Smooth muscle cell (in vitro differentiated cells): Measurements from ENCODE around the gene ZNF521. TPM values are rescaled to one million over a fixed set of nuclear protein-coding genes. Genes with fewer than 3 reads are reported as not detected.
A peak's percentile ranks its signal among the peaks of the same experiment; 100 is the strongest.

Experiments used
- DNase-seq: peaks from one replicate; lab custom pipeline; 2025; ENCODE audit not compliant: unreplicated experiment; lab: John Stamatoyannopoulos, UW
- H2AFZ ChIP-seq: fragments of 200-600 bp; sonication (generic); 2 replicates; pipeline ENCODE4 v1.6.0; 2016; ENCODE audit warnings: antibody characterized with exemption, low read depth, mild to moderate bottlenecking
- H3F3A ChIP-seq: fragments of 200-600 bp; sonication (generic); 2 replicates; pipeline ENCODE4 v1.6.0; 2017; ENCODE audit warnings: antibody characterized with exemption, low read depth
- H3K27ac ChIP-seq: fragments of 200-600 bp; sonication (generic); 2 replicates; pipeline ENCODE4 v1.5.1; 2016; ENCODE audit warnings: low read depth, mild to moderate bottlenecking
- H3K27me3 ChIP-seq: fragments of 200-600 bp; sonication (generic); 2 replicates; pipeline ENCODE4 v1.6.1; 2016; ENCODE audit warnings: low read depth, mild to moderate bottlenecking
- H3K36me3 ChIP-seq: fragments of 200-600 bp; sonication (generic); 2 replicates; pipeline ENCODE4 v1.5.1; 2016; ENCODE audit warnings: low read depth
- H3K4me1 ChIP-seq: fragments of 200-600 bp; sonication (generic); 2 replicates; pipeline ENCODE4 v1.5.1; 2016; ENCODE audit warnings: low read depth
- H3K4me2 ChIP-seq: fragments of 200-600 bp; sonication (generic); 2 replicates; pipeline ENCODE4 v1.6.0; 2016; ENCODE audit warnings: mild to moderate bottlenecking
- H3K4me3 ChIP-seq: fragments of 200-600 bp; sonication (generic); 2 replicates; pipeline ENCODE4 v1.5.1; 2016; ENCODE audit warnings: mild to moderate bottlenecking
- H3K79me2 ChIP-seq: fragments of 200-600 bp; sonication (generic); 2 replicates; pipeline ENCODE4 v1.6.0; 2016; ENCODE audit warnings: low read depth, mild to moderate bottlenecking
- H3K9ac ChIP-seq: fragments of 200-600 bp; sonication (generic); 2 replicates; pipeline ENCODE4 v1.6.0; 2016; ENCODE audit warnings: low read depth
- H3K9me3 ChIP-seq: fragments of 200-600 bp; sonication (generic); replicated peaks from 2 replicates; pipeline ENCODE4 v1.5.1; 2016; ENCODE audit warnings: low read depth
- H4K20me1 ChIP-seq: fragments of 200-600 bp; sonication (generic); 2 replicates; pipeline ENCODE4 v1.6.0; 2016; ENCODE audit warnings: low read depth
- CTCF ChIP-seq: fragments of 200-600 bp; sonication (generic); IDR thresholded peaks from 2 replicates; pipeline ENCODE4 v1.5.1; 2017; ENCODE audit warnings: borderline replicate concordance, mild to moderate bottlenecking, antibody characterized with exemption; ENCODE audit not compliant: insufficient read depth, poor library complexity, severe bottlenecking
- WGBS: methylation state at CpG from one replicate; pipeline ENCODE4 v1.1.7; 2016; ENCODE audit warnings: low lambda C conversion rate; 5-methylcytosine and 5-hydroxymethylcytosine counted together
- polyA plus RNA-seq: library from polyadenylated mRNA; unstranded; fragments of >200 nt; fragmentation: Nextera tagmentation; extraction: Ambion mirVana; gene quantifications from 2 replicates; pipeline ENCODE4 v1.2.1, GENCODE V29; 2016
- total RNA-seq: library from RNA; depleted of rRNA; stranded (reverse); fragments of >200 nt; gene quantifications from 2 replicates; pipeline ENCODE4 v1.2.3, GENCODE V29; 2014

The ZNF521 gene
- total and polyA plus RNA-seq, 2 experiments from 2014 or later: 19.9 to 36.4 TPM

GRCh38 chr18:25300492-25300891 lies 51.5 kb downstream of the ZNF521 start:
- no peak for DNase-seq
- H3K27ac ChIP-seq: peak overlapping the region; percentile 94
- no peaks in the 10 kb centered on the region for H3K36me3 ChIP-seq
- H3K9ac ChIP-seq: peak overlapping the region; percentile 77
- H3K4me1 ChIP-seq: peaks cover 20% of the 10 kb centered on the region
- no peak overlapping the region for H2AFZ ChIP-seq
- no peak overlapping the region for H3K4me2 ChIP-seq
- peaks cover 34% of the 10 kb centered on the region for H3K79me2 ChIP-seq
- 98% methylated on average over 2 of the region's 2 CpGs for WGBS
- H3F3A ChIP-seq: peaks cover 4% of the 10 kb centered on the region
- no peak for TF ChIP-seq CTCF
- H4K20me1 ChIP-seq: peaks cover 3% of the 10 kb centered on the region
- H3K27me3 ChIP-seq: no peaks in the 10 kb centered on the region
- no peaks in the 10 kb centered on the region for H3K9me3 ChIP-seq
- no peak overlapping the region for H3K4me3 ChIP-seq

- Histone ChIP-seq H3K27me3 (no peaks in the 10 kb centered on the region), H3K79me2 (peaks cover 31% of the 10 kb centered on the region), H3K4me3 (no peak overlapping the region), H3K36me3 (no peaks in the 10 kb centered on the region), H3F3A (peaks cover 4% of the 10 kb centered on the region), H3K27ac (peak overlapping the region; percentile 94), H3K9me3 (no peaks in the 10 kb centered on the region), H3K4me1 (peaks cover 20% of the 10 kb centered on the region), H3K4me2 (peak overlapping the region; percentile 67), H2AFZ (no peak overlapping the region), H4K20me1 (peaks cover 3% of the 10 kb centered on the region), H3K9ac (peak overlapping the region; percentile 77)
- DNase-seq: no peak
- TF ChIP-seq CTCF: no peak
- WGBS: 62% methylated on average over 8 of the region's 8 CpGs
These were observed 52.3 kb downstream of the ZNF521 start for GRCh38 chr18:25299426-25300300.

GRCh38 chr18:25298853-25299274 lies 53.1 kb downstream of the ZNF521 start:
- peaks cover 20% of the 10 kb centered on the region for H3K4me1 ChIP-seq
- H3K9me3 ChIP-seq: no peaks in the 10 kb centered on the region
- H3K27me3 ChIP-seq: no peaks in the 10 kb centered on the region
- H3K4me2 ChIP-seq: peak overlapping the region; percentile 67
- no peak for DNase-seq
- peaks cover under 1% of the 10 kb centered on the region for H4K20me1 ChIP-seq
- no peaks in the 10 kb centered on the region for H3K36me3 ChIP-seq
- WGBS: 30% methylated on average over 4 of the region's 4 CpGs
- peak overlapping the region; percentile 77 for H3K9ac ChIP-seq
- peak overlapping the region; percentile 94 for H3K27ac ChIP-seq
- peaks cover 31% of the 10 kb centered on the region for H3K79me2 ChIP-seq
- no peak overlapping the region for H2AFZ ChIP-seq
- no peak overlapping the region for H3K4me3 ChIP-seq
- peaks cover 4% of the 10 kb centered on the region for H3F3A ChIP-seq
- TF ChIP-seq CTCF: no peak
